Suprapubic skin (tissue), 4 donors: ENCODE data around the gene PRR23E. TPM values are rescaled to one million over a fixed set of nuclear protein-coding genes. Genes with fewer than 3 reads are reported as not detected.

ENCODE experiments used
- DNase-seq, 2 donors: peaks; one replicate each; pipeline ENCODE4 v3.0.0-alpha.2; 2019; ENCODE audit warnings: low spot score in 2 of 2
- H3K27ac ChIP-seq: fragments of 200-600 bp; sonication (generic); one replicate; pipeline ENCODE4 v1.5.1; 2019
- H3K27me3 ChIP-seq: fragments of 200-600 bp; sonication (generic); one replicate; pipeline ENCODE4 v1.5.1; 2019
- H3K36me3 ChIP-seq: fragments of 200-600 bp; sonication (generic); one replicate; pipeline ENCODE4 v1.5.1; 2019
- H3K4me1 ChIP-seq: fragments of 200-600 bp; sonication (generic); one replicate; pipeline ENCODE4 v1.5.1; 2019
- H3K4me3 ChIP-seq: fragments of 200-600 bp; sonication (generic); one replicate; pipeline ENCODE4 v1.5.1; 2019; ENCODE audit warnings: mild to moderate bottlenecking
- H3K9me3 ChIP-seq: fragments of 200-600 bp; sonication (generic); one replicate; pipeline ENCODE4 v1.5.1; 2019
- EP300 ChIP-seq: sonication (generic); formaldehyde crosslinking; IDR thresholded peaks from one replicate; pipeline ENCODE4 v1.6.1; 2017; ENCODE audit warnings: antibody characterized with exemption
- POLR2A ChIP-seq, 2 donors: fragments of 450-650 bp; IDR thresholded peaks; one replicate each; pipeline ENCODE4 v1.6.1; 2017; ENCODE audit warnings: antibody characterized with exemption in 2 of 2, mild to moderate bottlenecking in 2 of 2, moderate library complexity in 2 of 2
- POLR2AphosphoS5 ChIP-seq, 3 donors: sonication (generic); formaldehyde crosslinking; IDR thresholded peaks; one replicate each; pipeline ENCODE4 v1.6.1; 2017; ENCODE audit warnings: antibody characterized with exemption in 3 of 3
- WGBS: methylation state at CpG from one replicate; pipeline ENCODE4 v1.1.5; 2018; 5-methylcytosine and 5-hydroxymethylcytosine counted together
- total RNA-seq, 4 donors: library from RNA; depleted of rRNA; stranded (reverse); fragments of >200 nt; gene quantifications; one replicate each; pipeline ENCODE4 v1.1.0, GENCODE V29; 2016
- TF ChIP-seq, protein P1 (sequence below), 2 donors: fragments of 200-600 bp in 1 of 2; fragments of 450-650 bp in 1 of 2; sonication (generic) in 1 of 2; IDR thresholded peaks; one replicate each; pipeline ENCODE4 v1.5.1; 2016 to 2019; ENCODE audit warnings: antibody characterized with exemption in 2 of 2, mild to moderate bottlenecking in 1 of 2, moderate library complexity in 1 of 2

Gene PRR23E, protein sequence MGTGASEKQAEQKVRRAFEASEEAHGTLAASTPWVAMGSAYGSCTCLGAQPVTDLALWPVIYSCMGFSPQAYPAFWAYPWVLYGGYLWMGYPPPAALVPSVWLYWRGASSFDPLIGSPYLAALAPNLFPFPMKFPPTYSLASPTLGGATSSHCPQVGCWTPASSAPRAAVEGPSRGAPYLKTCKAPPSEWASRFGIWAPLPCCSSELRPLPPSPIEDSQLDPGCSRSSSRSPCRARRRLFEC
- not detected for total RNA-seq

DNA sequence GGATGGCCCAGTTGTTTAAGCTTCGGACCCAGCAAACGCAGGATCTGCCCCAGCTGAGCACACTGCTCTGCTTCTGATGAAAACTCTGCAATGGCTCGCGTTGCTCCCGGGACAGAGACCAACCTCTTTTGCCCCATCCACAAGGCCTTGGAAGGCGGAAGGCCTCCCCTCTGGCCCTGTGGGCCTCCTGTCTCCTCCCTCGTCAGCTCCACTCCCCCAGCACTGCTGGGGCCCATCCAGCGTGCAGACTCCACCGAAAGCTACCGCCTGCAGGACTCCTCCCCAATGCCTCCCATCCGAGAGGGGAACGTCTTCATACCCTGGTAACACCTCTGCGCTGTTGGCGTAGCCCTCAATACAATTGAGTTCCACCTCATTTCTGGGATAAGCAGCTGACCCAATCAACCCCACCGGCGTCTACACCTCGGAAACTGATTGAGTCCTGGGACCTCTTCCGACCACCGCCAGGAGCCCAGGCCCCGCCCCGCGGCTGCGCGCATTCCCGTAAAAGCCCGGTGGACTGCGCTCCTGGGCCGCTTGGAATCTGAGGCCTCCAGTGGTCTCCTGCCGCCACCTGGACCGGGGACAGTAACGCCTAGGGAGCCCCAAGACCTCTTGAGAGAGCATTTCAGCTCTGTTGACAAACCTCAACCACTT lies at the start of gene PRR23E:
TSS of gene PRR23E (plus strand) at position 556 of the 657 bp plus-strand sequence. CDS start 3,555 bp downstream, outside the sequence.
- Histone ChIP-seq H3K4me1 (no peaks in the 10 kb centered on the region), H3K27me3 (peaks cover 13% of the 10 kb centered on the region), H3K4me3 (no peak within 1 kb of the TSS), H3K36me3 (no peaks in the 10 kb centered on the region), H3K27ac (no peak within 1 kb of the TSS), H3K9me3 (peaks cover 4% of the 10 kb centered on the region)
- peak in 1 of 2 donors; percentile 37 for DNase-seq
- 90% methylated on average over 27 of the region's 31 CpGs for WGBS
- TF ChIP-seq POLR2A (IDR thresholded peaks at IDR 0.05), result no peak
- no peak for TF ChIP-seq EP300
- TF ChIP-seq POLR2AphosphoS5 (IDR thresholded peaks at IDR 0.05), result no peak
- TF ChIP-seq, protein P1, sequence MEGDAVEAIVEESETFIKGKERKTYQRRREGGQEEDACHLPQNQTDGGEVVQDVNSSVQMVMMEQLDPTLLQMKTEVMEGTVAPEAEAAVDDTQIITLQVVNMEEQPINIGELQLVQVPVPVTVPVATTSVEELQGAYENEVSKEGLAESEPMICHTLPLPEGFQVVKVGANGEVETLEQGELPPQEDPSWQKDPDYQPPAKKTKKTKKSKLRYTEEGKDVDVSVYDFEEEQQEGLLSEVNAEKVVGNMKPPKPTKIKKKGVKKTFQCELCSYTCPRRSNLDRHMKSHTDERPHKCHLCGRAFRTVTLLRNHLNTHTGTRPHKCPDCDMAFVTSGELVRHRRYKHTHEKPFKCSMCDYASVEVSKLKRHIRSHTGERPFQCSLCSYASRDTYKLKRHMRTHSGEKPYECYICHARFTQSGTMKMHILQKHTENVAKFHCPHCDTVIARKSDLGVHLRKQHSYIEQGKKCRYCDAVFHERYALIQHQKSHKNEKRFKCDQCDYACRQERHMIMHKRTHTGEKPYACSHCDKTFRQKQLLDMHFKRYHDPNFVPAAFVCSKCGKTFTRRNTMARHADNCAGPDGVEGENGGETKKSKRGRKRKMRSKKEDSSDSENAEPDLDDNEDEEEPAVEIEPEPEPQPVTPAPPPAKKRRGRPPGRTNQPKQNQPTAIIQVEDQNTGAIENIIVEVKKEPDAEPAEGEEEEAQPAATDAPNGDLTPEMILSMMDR (IDR thresholded peaks at IDR 0.05), result no peak

DNA sequence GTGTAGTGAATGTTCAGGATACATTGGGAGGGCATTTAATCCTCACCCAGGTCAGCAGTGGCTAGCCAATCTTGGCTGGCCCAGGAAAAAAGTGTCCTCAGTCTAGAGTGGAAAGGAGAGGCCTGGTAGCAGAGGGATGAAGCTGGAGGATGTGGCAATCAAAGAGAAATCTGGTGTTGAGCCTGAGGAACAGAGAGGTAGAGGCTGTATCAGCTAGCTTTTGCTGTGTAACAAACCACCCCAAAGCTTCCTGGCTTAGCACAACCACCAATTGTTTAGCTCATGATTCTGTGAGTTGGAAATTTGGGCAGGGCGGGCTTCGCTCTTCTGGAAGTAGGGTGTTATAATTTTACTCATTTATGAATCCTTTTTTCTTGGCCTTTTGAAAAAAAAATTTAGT lies 49.8 kb upstream of the PRR23E start:
- no peak overlapping the region for H3K4me3 ChIP-seq
- TF ChIP-seq POLR2A (IDR thresholded peaks at IDR 0.05), result no peak
- TF ChIP-seq EP300, result no peak
- TF ChIP-seq, protein P1 (IDR thresholded peaks at IDR 0.05), result no peak
- no peak for TF ChIP-seq POLR2AphosphoS5 (IDR thresholded peaks at IDR 0.05)
- 98% methylated on average over 2 of the region's 2 CpGs for WGBS
- H3K27ac ChIP-seq, result no peak overlapping the region
- H3K27me3 ChIP-seq, result no peaks in the 10 kb centered on the region
- DNase-seq, result peak in 1 of 2 donors; percentile 18
- no peaks in the 10 kb centered on the region for H3K9me3 ChIP-seq
- H3K4me1 ChIP-seq, result peaks cover 6% of the 10 kb centered on the region
- no peaks in the 10 kb centered on the region for H3K36me3 ChIP-seq

DNA sequence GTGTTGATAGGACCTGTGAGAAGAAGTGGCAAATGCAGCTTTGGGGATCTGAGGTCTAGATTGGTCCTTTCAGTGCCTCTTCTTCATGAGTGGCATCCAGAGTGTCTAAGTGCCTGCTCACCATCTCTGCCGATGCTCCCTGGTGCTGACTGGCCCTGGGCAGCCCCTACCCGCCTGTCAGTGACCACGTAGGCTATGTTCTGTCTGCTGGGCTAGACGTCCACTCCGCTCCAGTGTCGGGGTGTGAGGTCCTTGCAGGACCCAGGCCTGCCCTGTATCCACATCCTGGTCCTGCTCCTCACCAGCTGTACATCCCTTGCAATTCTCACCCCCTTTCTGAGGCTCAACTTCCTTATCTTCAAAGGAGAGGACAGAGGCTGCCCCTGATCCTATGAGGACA lies 48.3 kb upstream of the PRR23E start:
- peak; percentile 33 to 45 for DNase-seq
- Histone ChIP-seq H3K4me3 (no peak overlapping the region), H3K27ac (no peak overlapping the region), H3K4me1 (no peaks in the 10 kb centered on the region), H3K36me3 (no peaks in the 10 kb centered on the region), H3K27me3 (no peaks in the 10 kb centered on the region), H3K9me3 (no peaks in the 10 kb centered on the region)
- TF ChIP-seq EP300, result no peak
- TF ChIP-seq POLR2A (IDR thresholded peaks at IDR 0.05), result no peak
- TF ChIP-seq POLR2AphosphoS5 (IDR thresholded peaks at IDR 0.05), result no peak
- TF ChIP-seq, protein P1 (IDR thresholded peaks at IDR 0.05), result no peak
- 95% methylated on average over 4 of the region's 6 CpGs for WGBS

DNA sequence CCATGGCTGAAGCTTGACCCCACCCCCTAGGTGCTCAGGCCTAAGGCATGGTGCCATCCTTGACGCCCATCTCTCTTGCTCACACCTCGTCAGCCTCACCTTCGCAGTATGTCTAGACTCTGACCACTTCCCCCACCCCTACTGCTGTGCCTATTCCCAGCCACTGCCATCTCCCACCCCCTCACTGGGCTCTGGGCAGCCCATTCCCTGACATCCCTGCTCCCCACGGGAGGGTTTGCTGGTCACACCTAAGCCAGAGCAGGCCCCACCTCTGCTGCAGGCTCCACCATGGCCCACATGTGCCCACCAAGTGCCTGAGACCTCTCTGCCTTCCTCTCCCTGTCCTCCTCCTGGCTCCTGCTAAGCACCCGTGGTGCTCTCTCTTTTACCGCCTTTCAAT lies 47.7 kb upstream of the PRR23E start:
- TF ChIP-seq POLR2AphosphoS5 (IDR thresholded peaks at IDR 0.05) (no peak), POLR2A (IDR thresholded peaks at IDR 0.05) (no peak), EP300 (no peak)
- TF ChIP-seq, protein P1 (IDR thresholded peaks at IDR 0.05), result no peak
- 91% methylated on average over 6 of the region's 6 CpGs for WGBS
- peak in 1 of 2 donors; percentile 36 for DNase-seq

DNA sequence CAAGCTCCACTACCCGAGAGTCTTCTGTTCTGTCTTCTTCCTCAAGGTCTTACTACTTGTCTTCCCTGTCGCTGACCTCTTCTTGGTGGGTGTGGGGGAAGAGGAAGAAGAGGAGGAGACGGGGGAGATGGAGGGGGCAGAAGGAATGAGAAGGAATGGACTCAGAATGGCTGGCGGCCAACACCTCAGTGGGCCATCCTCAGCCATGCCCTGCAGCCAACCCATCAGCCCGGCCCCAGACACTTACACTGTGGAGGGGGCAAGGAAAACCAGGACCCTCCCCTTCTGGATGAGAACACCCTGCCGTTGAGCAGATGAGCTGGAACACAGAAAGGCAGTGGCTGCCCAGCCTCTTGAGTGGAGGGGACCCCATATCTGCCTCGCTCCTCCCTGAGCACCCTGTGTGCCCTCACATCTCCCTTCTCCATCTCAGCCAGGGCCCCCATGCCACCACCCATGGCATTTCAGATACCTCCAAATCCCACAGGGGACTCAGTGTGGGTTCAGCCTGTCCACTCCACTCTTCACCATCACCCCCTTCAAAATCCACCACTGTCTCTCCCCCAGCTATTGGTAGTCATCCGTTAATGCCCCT lies 45.5 kb upstream of the PRR23E start:
- H3K27me3 ChIP-seq, result no peaks in the 10 kb centered on the region
- no peak overlapping the region for H3K27ac ChIP-seq
- 84% methylated on average over 8 of the region's 8 CpGs for WGBS
- DNase-seq, result peak; percentile 45
- no peaks in the 10 kb centered on the region for H3K4me1 ChIP-seq
- TF ChIP-seq EP300 (no peak), POLR2A (IDR thresholded peaks at IDR 0.05) (no peak), POLR2AphosphoS5 (IDR thresholded peaks at IDR 0.05) (no peak)
- TF ChIP-seq, protein P1 (IDR thresholded peaks at IDR 0.05), result no peak
- H3K36me3 ChIP-seq, result no peaks in the 10 kb centered on the region
- H3K9me3 ChIP-seq, result no peaks in the 10 kb centered on the region
- H3K4me3 ChIP-seq, result no peak overlapping the region

More for the DNA sequence above, 47.7 kb upstream of the PRR23E start:
- no peaks in the 10 kb centered on the region for H3K9me3 ChIP-seq
- no peaks in the 10 kb centered on the region for H3K27me3 ChIP-seq
- H3K27ac ChIP-seq, result no peak overlapping the region
- no peaks in the 10 kb centered on the region for H3K4me1 ChIP-seq
- H3K4me3 ChIP-seq, result no peak overlapping the region
- no peaks in the 10 kb centered on the region for H3K36me3 ChIP-seq
